HG02870 (cell line): ENCODE measurements around the gene DDX23.

Source experiments
- ATAC-seq: cut with Tn5 transposase; IDR thresholded peaks from one replicate; pipeline ENCODE4 v1.9.1; 2021; ENCODE audit warnings: mild to moderate bottlenecking, moderate library complexity; ENCODE audit not compliant: unreplicated experiment

The DDX23 gene

DNA sequence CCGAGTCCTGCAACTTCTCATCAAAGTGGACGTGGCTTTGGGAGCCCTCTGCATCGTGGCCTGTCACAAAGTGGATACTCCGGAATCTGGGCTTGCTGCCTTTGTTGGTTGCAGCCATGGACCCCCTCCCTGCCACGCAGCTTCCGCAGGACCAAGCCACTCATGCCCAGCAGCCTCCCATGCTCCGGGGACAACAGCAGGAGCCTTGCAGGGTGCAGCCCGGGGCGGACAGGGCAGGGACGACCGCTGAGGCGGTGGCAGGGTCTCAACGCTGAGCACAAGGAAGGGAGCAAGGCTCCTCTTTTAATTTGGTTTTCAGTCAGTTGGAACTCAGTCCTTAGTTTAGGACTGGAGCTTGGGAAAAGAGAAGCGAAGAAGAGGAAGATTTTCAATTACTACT is 51.0 kb downstream of the DDX23 start:
- no peak for ATAC-seq

- no peak for ATAC-seq
These were observed 51.5 kb downstream of the DDX23 start for GRCh38 chr12:48800457-48800856.

- ATAC-seq = no peak
These were observed 55.0 kb downstream of the DDX23 start for GRCh38 chr12:48796976-48797375.

DNA sequence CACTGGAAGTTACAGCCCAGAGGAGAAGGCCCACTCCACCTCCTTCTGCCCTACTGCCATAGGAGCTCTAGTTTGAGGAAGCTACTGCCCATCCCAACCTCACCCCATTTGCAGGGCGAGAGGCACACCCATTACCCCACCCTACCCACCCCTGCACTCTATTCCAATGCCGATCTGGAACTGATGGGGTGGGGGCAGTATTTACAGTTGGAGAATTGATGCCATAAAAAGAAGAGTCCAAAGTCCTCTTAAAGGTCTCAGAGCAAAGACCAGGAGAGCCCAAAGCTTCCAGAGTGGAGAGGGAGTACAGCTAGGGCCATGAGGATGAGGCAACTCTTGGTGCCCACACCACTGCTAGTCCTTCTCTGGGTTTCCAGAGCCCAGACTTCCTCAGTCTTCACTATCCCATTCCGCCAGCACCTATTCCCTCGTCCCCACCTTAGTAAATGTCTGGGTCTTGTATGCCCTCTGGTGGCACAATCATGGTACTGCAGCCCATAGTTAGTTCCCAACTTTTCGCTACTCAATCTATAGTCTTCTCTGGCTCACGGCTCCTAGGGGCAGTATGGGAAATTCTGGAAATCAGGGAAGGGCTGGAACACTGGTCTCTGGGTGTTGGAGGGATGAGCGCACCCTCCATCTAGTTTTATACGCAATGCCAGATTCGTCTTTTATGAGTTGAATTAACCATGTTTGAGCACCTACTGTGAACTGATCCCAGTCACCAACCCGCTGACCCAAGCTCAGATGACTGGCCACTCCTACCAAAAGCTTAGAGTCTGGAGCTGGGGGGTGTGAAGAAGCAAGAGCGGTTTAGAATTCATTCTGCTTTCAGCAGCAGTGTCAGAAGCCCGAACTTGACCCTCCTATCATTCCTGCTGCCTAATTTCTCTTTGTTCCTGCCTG is 56.2 kb downstream of the DDX23 start:
- ATAC-seq = no peak

GRCh38 chr12:48794870-48795269 is 57.1 kb downstream of the DDX23 start:
- no peak for ATAC-seq

- no peak for ATAC-seq
These were observed 58.3 kb downstream of the DDX23 start for GRCh38 chr12:48793696-48794095.

DNA sequence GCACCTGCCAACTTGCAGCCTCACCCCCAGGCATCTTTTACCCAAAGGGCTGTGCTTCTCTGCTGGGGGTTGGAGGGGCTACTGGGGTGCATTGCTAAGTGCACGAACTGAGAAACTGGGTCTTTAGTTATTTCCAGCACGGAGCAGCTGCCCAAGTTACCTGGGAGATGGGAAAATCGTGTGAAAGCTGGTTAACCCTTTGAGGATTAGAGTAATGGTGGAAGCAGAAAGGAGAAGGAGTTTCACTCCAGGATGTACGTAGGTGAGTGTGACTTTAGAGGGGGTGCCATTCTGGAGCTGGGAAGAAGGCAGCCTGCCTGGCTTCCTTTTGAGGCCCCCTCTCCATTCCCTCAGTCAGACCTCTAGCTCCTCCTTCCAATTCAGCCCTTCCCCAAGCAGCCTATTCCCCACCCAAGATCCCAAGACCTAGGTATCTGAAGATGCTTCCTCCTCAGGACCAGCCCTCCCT is 62.1 kb downstream of the DDX23 start:
- no peak for ATAC-seq

DNA sequence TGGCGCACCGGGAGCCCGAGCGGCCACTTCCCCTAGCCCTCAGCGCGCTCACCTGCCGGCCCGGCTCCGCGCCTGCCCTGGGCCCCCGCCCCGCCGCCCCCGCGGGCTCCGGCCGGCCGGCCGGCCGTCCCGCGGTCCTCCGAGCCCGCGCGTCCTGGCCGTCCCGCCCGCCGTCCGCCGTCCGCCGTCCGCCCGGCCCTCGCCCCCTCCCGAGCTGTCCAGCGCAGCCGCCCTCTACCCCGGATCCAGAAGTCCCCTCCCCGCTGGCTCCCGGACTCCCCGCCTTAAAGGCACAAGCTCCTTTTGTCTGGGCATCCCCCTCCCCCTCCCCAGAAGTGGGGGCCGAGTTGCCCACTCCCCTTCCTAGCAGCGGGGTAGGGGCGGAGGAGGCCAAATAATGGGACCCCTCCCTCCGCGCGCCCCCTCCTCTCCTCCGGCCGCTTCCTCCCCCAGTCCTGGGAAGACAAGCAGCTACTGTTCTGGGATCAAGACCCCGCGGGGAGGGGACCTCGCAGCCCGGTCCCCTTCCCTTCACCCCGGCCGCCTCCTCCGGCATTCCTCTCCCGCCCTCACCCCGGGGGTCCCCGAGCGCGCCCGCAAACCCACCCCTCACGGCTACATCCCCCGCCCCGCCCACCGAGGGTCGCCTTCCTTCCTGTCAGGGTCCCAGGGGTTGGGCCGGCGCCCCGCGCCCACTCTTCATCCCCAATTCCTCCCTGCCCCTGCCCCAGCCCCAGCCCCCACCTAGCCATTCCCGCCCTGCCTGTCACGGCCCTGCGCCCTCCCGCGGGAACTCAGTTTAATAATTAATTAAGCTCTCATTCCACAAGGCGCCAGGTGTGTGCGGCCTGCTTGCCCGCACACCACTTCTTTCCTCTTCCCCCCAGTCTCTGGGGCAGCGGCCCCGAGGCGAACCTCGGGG is 62.8 kb downstream of the DDX23 start, which contains the start of gene ADCY6:
Gene ADCY6, minus strand, starts transcription at position 236 of the 922 bp plus-strand sequence. CDS start 5,655 bp downstream, outside the sequence.
- ATAC-seq = no peak

- ATAC-seq = no peak
These were observed 63.5 kb downstream of the DDX23 start for GRCh38 chr12:48788524-48788853.

GRCh38 chr12:48787791-48788523 is 64.0 kb downstream of the DDX23 start:
- no peak for ATAC-seq

- no peak for ATAC-seq
These were observed 65.1 kb downstream of the DDX23 start for GRCh38 chr12:48786591-48787544.

GRCh38 chr12:48783432-48783831 is 68.5 kb downstream of the DDX23 start:
- no peak for ATAC-seq

GRCh38 chr12:48782457-48783395 is 69.2 kb downstream of the DDX23 start:
- ATAC-seq = no peak

DNA sequence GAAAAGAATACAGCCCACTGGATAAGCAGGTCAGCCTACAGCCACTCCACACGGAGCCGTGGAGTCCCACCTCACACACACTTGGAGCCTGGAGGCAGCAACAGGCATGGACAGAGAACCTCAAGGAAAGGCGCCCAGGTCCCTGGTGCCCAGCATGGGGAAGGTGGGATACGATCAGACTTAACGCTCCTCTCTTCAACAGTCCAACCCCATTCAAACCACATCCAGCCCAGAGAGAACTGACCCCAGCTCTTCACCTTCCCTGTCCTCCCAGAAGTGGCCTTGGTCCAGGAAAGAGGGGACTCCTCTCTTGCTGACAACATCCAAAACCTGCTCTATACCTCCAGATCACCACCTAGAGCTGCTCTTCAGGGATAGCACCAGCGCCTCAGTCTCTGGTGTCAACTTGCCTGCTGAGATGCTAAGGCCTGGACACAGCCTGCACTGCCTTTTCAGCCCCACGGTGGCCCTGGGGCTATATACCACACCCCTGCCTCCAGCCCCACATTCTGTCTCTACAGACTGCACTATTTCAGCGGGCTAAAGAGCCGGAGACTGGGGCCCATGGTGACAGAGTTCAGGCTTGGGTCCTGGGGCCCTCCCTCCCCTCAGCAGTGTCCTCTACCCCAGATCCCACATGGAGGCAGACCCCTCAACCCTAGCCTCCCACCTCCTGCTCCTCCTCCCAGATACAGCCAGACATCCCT is 70.1 kb downstream of the DDX23 start:
- no peak for ATAC-seq

DNA sequence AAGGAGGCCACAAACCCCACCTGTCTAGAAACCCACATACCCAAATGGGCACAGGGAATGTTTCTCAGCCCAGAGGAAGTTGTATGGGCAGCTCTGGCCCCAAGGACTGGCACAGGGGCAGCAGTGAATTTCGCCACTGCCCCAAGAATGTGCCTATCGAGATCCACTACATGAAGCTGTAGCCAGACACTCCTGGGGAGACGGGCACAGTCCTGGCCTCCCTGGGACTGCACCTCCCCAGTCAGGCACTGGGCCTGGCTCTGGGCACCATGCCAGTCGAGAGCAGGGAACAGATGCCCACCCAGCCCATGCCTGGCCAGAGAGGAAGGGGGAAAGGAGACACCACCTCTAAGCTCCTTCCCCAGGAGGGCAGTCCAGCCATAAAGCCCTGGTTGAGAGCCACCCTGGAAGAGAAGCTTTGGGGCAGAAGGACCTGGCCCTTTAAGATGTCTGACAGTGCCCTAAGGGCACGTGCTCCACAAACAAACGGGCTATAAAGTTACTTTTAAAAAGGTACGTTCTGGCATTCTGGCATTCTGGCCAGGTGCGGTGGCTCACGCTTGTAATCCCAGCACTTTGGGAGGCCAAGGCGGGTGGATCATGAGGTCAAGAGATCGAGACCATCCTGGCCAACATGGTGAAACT is 71.5 kb downstream of the DDX23 start:
- ATAC-seq = no peak

DNA sequence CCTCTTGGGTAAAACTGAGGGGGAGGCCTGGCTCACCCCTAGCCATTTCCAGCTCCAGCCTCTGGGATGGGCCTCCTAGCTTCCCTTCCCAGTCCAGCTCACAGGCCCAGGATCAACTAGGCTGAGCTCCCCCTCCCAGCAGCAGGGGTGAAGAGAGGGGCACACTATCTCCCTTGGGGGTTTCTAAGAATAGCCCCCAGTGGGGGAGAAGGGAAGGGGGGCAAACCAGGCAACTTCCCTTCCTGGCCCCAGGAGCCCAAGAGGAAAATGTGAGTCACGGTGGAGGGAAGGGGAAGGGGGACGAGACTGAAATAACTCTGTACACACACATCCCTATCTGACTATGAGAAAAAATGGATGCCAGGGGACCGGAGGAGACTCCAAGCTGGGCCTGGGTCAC is 72.1 kb downstream of the DDX23 start:
- no peak for ATAC-seq
